CD14-positive monocyte (primary cell): Measurements from ENCODE around the gene TMEM95. TPM values are rescaled to one million over a fixed set of nuclear protein-coding genes. Genes with fewer than 3 reads are reported as not detected.
A peak's percentile ranks its signal among the peaks of the same experiment; 100 is the strongest.

ENCODE experiments used
- DNase-seq, 3 donors: peaks; one replicate each; pipeline ENCODE4 v3.0.0-alpha.2; 2011 to 2022
- H2AFZ ChIP-seq: 2 replicates; pipeline ENCODE4 v1.6.0; 2012; ENCODE audit warnings: mild to moderate bottlenecking, low read depth, low read length, inconsistent platforms; ENCODE audit not compliant: insufficient read depth, poor library complexity, severe bottlenecking
- H3K27ac ChIP-seq, 2 donors: 1 replicate in 1 of 2; 2 replicates in 1 of 2; pipeline ENCODE4 v1.5.1; 2012 to 2013; ENCODE audit warnings: low read length in 2 of 2, control low read depth in 1 of 2, inconsistent platforms in 1 of 2, low read depth in 1 of 2, mild to moderate bottlenecking in 1 of 2
- H3K27me3 ChIP-seq, 2 donors: one replicate each; pipeline versions ENCODE4 v1.6.0 to v1.6.1; 2011 to 2013; ENCODE audit warnings: low read length in 2 of 2; ENCODE audit not compliant: control insufficient read depth in 2 of 2, insufficient read depth in 2 of 2
- H3K36me3 ChIP-seq, 2 donors: replicated peaks in 1 of 2; 1 replicate in 1 of 2; 2 replicates in 1 of 2; pipeline versions ENCODE4 v1.5.1 to v1.6.1; 2012 to 2013; ENCODE audit warnings: low read length in 2 of 2, control low read depth in 1 of 2, inconsistent platforms in 1 of 2, mild to moderate bottlenecking in 1 of 2; ENCODE audit not compliant: insufficient read depth in 2 of 2, control insufficient read depth in 1 of 2
- H3K4me1 ChIP-seq, 2 donors: 1 replicate in 1 of 2; 2 replicates in 1 of 2; pipeline versions ENCODE4 v1.5.1 to v1.6.1; 2012 to 2013; ENCODE audit warnings: low read length in 2 of 2, control low read depth in 1 of 2, inconsistent platforms in 1 of 2, mild to moderate bottlenecking in 1 of 2, moderate library complexity in 1 of 2; ENCODE audit not compliant: insufficient read depth in 2 of 2, control insufficient read depth in 1 of 2
- H3K4me2 ChIP-seq: replicated peaks from 2 replicates; pipeline ENCODE3; 2012; ENCODE audit warnings: low read length, moderate library complexity, mild to moderate bottlenecking; ENCODE audit not compliant: poor library complexity, severe bottlenecking; ENCODE audit errors: extremely low read depth
- H3K4me3 ChIP-seq, 3 experiments: fragments of 200-600 bp in 1 of 3; sonication (generic) in 1 of 3; replicated peaks in 1 of 3; 1 replicate in 2 of 3; 2 replicates in 1 of 3; pipeline ENCODE4 v1.5.1; 2011 to 2013; ENCODE audit warnings: low read length in 3 of 3, mild to moderate bottlenecking in 3 of 3, control low read depth in 2 of 3, low read depth in 2 of 3, inconsistent platforms in 1 of 3, moderate library complexity in 1 of 3
- H3K79me2 ChIP-seq: 2 replicates; pipeline ENCODE4 v1.6.0; 2012; ENCODE audit warnings: mild to moderate bottlenecking, control low read depth, inconsistent platforms, low read length, moderate library complexity; ENCODE audit not compliant: insufficient read depth
- H3K9ac ChIP-seq: 2 replicates; pipeline ENCODE4 v1.6.0; 2017; ENCODE audit warnings: low read length, mild to moderate bottlenecking; ENCODE audit not compliant: insufficient read depth, poor library complexity, severe bottlenecking
- H3K9me3 ChIP-seq, 2 donors: replicated peaks in 1 of 2; 1 replicate in 1 of 2; 2 replicates in 1 of 2; pipeline versions ENCODE4 v1.5.1 to v1.6.1; 2012 to 2013; ENCODE audit warnings: low read length in 2 of 2, control low read depth in 1 of 2; ENCODE audit not compliant: control insufficient read depth in 1 of 2, insufficient read depth in 1 of 2
- H4K20me1 ChIP-seq: 2 replicates; pipeline ENCODE4 v1.6.0; 2012; ENCODE audit warnings: mild to moderate bottlenecking, low read length, control low read depth, moderate library complexity; ENCODE audit not compliant: insufficient read depth
- H3K27ac Mint-ChIP-seq, 7 donors: one replicate each; pipeline ENCODE4 v1.8.0; 2020; ENCODE audit warnings: mild to moderate bottlenecking in 7 of 7, mixed read lengths in 7 of 7, moderate library complexity in 6 of 7, inconsistent platforms in 2 of 7
- H3K27me3 Mint-ChIP-seq, 3 donors: one replicate each; pipeline ENCODE4 v1.8.0; 2021 to 2022; ENCODE audit warnings: low read depth in 3 of 3, mild to moderate bottlenecking in 3 of 3, mixed read lengths in 3 of 3, moderate library complexity in 3 of 3, inconsistent platforms in 1 of 3
- H3K36me3 Mint-ChIP-seq, 2 donors: one replicate each; pipeline ENCODE4 v1.8.0; 2020; ENCODE audit warnings: mixed read lengths in 2 of 2, inconsistent platforms in 1 of 2, mild to moderate bottlenecking in 1 of 2
- H3K4me1 Mint-ChIP-seq: one replicate; pipeline ENCODE4 v1.8.0; 2020; ENCODE audit warnings: mild to moderate bottlenecking, mixed read lengths
- H3K4me3 Mint-ChIP-seq, 2 donors: one replicate each; pipeline ENCODE4 v1.8.0; 2020; ENCODE audit warnings: mild to moderate bottlenecking in 2 of 2, mixed read lengths in 2 of 2, moderate library complexity in 1 of 2
- H3K9me3 Mint-ChIP-seq, 7 donors: one replicate each; pipeline ENCODE4 v1.8.0; 2020 to 2022; ENCODE audit warnings: mixed read lengths in 7 of 7, mild to moderate bottlenecking in 6 of 7, moderate library complexity in 6 of 7, inconsistent platforms in 2 of 7
- WGBS: methylation state at CpG from one replicate; pipeline ENCODE4 v1.1.5; 2013; ENCODE audit warnings: missing lambda C conversion rate; ENCODE audit not compliant: insufficient coverage; 5-methylcytosine and 5-hydroxymethylcytosine counted together
- intact Hi-C, 2 donors: fragments of 100-400 bp; cut with micrococcal nuclease; formaldehyde crosslinking; loops; one replicate each; pipeline versions ENCODE4 v1.15.0 to v1.15.1; 2023
- polyA plus RNA-seq, 3 donors: library from polyadenylated mRNA; depleted of rRNA in 1 of 3; unstranded in 2 of 3; stranded (reverse) in 1 of 3; fragments of 300-500 nt in 2 of 3; fragments of >200 nt in 1 of 3; fragmentation: Illumina TruSeq in 2 of 3; gene quantifications; 1 replicate in 2 of 3; 2 replicates in 1 of 3; pipeline ENCODE4 v1.2.3, GENCODE V29; 2012 to 2021
- TF ChIP-seq, protein P1 (sequence below): fragments of 200-600 bp; IDR thresholded peaks from one replicate; pipeline ENCODE4 v1.8.0; 2022; ENCODE audit warnings: antibody characterized with exemption, mild to moderate bottlenecking

The TMEM95 gene
- polyA plus RNA-seq, 3 donors: not detected

DNA sequence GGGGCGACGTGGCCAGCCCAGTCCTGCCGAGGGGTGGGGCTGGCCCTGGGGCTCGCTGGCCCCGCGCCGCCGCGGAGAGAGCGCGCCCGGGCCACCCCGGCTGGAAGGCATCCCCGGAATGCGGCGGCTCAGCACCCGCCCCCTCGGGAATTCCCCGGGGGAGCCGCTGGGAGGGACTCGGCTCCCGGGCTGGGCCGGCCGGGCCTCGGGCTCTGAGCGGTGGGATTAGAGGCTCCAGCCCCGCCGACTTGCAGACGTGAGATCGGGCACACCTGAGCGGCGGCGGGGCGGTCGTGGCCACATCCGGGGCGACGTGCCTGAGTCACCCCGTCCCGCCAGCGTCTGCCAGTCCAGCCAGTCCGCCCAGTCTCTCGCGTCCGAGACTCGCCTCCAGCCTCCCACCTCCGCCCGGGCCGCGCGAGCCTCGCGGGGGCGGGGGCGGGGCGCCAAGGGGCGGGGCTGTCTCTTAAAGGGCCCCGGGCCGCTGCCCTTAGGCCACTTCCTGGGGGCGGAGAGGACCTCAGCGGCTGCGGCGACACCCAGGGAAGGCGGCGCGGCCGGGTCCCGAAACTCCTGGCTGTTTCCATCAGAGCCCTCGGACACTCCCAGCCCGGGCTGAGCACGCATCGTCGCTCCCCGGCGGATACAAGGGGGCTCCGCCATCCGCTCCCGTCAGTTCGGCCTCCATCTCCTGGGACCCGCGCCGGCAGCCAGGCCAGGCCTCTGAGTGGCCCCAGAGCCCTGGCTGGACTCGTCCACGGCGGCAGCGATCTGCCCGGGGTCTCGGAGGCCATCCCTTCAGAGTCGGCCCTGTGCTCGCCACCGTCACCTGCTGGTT is 3.1 kb upstream of the TMEM95 start, which contains the start of gene KCTD11:
TSS of gene KCTD11 (plus strand) at position 498 of the 838 bp plus-strand sequence.
- Mint-ChIP-seq H3K9me3 (peaks cover 0 to 2% (median 0%) of the 10 kb centered on the region in 7 donors), H3K4me1 (peaks cover 40% of the 10 kb centered on the region), H3K4me3 (peak within 1 kb of the TSS; percentile 89 to 94), H3K36me3 (peaks cover 18 to 22% of the 10 kb centered on the region in 2 donors), H3K27me3 (peaks cover 3 to 5% (median 3%) of the 10 kb centered on the region in 3 donors), H3K27ac (peak within 1 kb of the TSS; percentile 70 to 90 (median 87))
- Histone ChIP-seq H3K36me3 (peaks cover 18 to 21% of the 10 kb centered on the region in 2 donors), H3K4me3 (peak within 1 kb of the TSS; percentile 76 to 90 (median 88)), H3K4me2 (peak within 1 kb of the TSS; percentile 91), H2AFZ (peak within 1 kb of the TSS; percentile 88), H4K20me1 (peaks cover 35% of the 10 kb centered on the region), H3K9me3 (no peaks in the 10 kb centered on the region), H3K79me2 (no peaks in the 10 kb centered on the region), H3K9ac (peak within 1 kb of the TSS; percentile 83), H3K27me3 (no peaks in the 10 kb centered on the region), H3K4me1 (peaks cover 28 to 54% of the 10 kb centered on the region in 2 donors), H3K27ac (peak within 1 kb of the TSS; percentile 55 to 81)
- peak; percentile 66 to 76 (median 74) for DNase-seq
- under 1% methylated on average over 91 of the region's 91 CpGs for WGBS
- TF ChIP-seq, protein P1, sequence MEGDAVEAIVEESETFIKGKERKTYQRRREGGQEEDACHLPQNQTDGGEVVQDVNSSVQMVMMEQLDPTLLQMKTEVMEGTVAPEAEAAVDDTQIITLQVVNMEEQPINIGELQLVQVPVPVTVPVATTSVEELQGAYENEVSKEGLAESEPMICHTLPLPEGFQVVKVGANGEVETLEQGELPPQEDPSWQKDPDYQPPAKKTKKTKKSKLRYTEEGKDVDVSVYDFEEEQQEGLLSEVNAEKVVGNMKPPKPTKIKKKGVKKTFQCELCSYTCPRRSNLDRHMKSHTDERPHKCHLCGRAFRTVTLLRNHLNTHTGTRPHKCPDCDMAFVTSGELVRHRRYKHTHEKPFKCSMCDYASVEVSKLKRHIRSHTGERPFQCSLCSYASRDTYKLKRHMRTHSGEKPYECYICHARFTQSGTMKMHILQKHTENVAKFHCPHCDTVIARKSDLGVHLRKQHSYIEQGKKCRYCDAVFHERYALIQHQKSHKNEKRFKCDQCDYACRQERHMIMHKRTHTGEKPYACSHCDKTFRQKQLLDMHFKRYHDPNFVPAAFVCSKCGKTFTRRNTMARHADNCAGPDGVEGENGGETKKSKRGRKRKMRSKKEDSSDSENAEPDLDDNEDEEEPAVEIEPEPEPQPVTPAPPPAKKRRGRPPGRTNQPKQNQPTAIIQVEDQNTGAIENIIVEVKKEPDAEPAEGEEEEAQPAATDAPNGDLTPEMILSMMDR: peak; percentile 26
- intact Hi-C loops: loop anchor here (5.0 to 10.0 kb wide), 3 partner anchors 40 to 213 kb away; partner anchors contain the start of genes PLSCR3 (in 1 of the 2), POLR2A (in 1 of the 2), SENP3 (in 1 of the 2) and SLC35G6 (in 1 of the 2)

DNA sequence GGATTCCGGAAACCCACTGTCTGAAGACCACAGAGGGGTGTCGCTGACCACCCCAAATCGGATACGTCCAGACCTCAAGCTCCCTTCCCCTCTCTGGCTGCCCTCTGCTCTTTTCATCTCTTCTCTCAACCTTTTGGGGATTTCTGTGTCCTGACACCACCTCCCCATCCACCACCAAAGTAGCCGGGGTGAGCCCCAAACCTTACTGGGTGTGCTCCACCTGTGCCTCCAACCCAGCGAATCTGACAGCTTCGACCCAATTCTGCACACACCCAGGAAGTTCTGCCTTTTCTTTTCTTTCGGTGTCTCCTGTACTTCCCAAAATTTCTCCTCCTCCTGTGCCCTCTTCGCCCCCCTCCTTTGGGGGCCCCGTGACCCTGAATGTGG is 2.5 kb upstream of the TMEM95 start:
- Histone ChIP-seq H4K20me1 (peaks cover 31% of the 10 kb centered on the region), H2AFZ (peak overlapping the region; percentile 88), H3K4me1 (peaks cover 28 to 54% of the 10 kb centered on the region in 2 donors), H3K27me3 (no peaks in the 10 kb centered on the region), H3K9ac (peak overlapping the region; percentile 83), H3K27ac (peak overlapping the region; percentile 55 to 81), H3K36me3 (peaks cover 12 to 15% of the 10 kb centered on the region in 2 donors), H3K4me3 (peak overlapping the region; percentile 76 to 90 (median 88)), H3K4me2 (peak overlapping the region; percentile 91), H3K79me2 (no peaks in the 10 kb centered on the region), H3K9me3 (no peaks in the 10 kb centered on the region)
- H3K27ac Mint-ChIP-seq: peak overlapping the region; percentile 64 to 90 (median 86)
- peaks cover 3 to 6% (median 3%) of the 10 kb centered on the region in 3 donors for H3K27me3 Mint-ChIP-seq
- no peak for DNase-seq
- H3K9me3 Mint-ChIP-seq: peaks cover 0 to 2% (median 0%) of the 10 kb centered on the region in 7 donors
- intact Hi-C loops: loop anchor here (5.0 to 10.0 kb wide), 3 partner anchors 40 to 212 kb away; partner anchors contain the start of genes PLSCR3 (in 1 of the 2), POLR2A (in 1 of the 2), SENP3 (in 1 of the 2) and SLC35G6 (in 1 of the 2)
- peak overlapping the region; percentile 89 to 94 for H3K4me3 Mint-ChIP-seq
- 23% methylated on average over 10 of the region's 10 CpGs for WGBS
- H3K36me3 Mint-ChIP-seq: peaks cover 13 to 17% of the 10 kb centered on the region in 2 donors
- TF ChIP-seq, protein P1: no peak
- H3K4me1 Mint-ChIP-seq: peaks cover 40% of the 10 kb centered on the region
